GM23338 (cell line): ENCODE results near the gene F13B. TPM values are rescaled to one million over a fixed set of nuclear protein-coding genes. Genes with fewer than 3 reads are reported as not detected.

Source experiments
- ATAC-seq: fragments of 200-7000 bp; cut with Tn5 transposase; 3 replicates; pipeline ENCODE4 v1.9.1; 2020
- DNase-seq: peaks from one replicate; pipeline ENCODE4 v3.0.0-alpha.2; 2015; ENCODE audit warnings: low spot score
- H2AFZ ChIP-seq: fragments of 200-600 bp; sonication (generic); 2 replicates; pipeline ENCODE4 v1.8.0; 2016; ENCODE audit warnings: antibody characterized with exemption, mild to moderate bottlenecking, moderate library complexity
- H3F3A ChIP-seq: fragments of 200-600 bp; sonication (generic); replicated peaks from 2 replicates; pipeline ENCODE4 v1.8.0; 2017; ENCODE audit warnings: antibody characterized with exemption, mixed run types, low read depth
- H3K27ac ChIP-seq: fragments of 200-600 bp; sonication (generic); 2 replicates; pipeline ENCODE4 v1.6.1; 2016; ENCODE audit warnings: low read depth
- H3K27me3 ChIP-seq: fragments of 200-600 bp; sonication (generic); 2 replicates; pipeline ENCODE4 v1.8.0; 2016; ENCODE audit warnings: mild to moderate bottlenecking, mixed run types, moderate library complexity; ENCODE audit not compliant: insufficient read depth
- H3K36me3 ChIP-seq: fragments of 200-600 bp; sonication (generic); 2 replicates; pipeline ENCODE4 v1.8.0; 2016; ENCODE audit warnings: mild to moderate bottlenecking; ENCODE audit not compliant: insufficient read depth
- H3K4me1 ChIP-seq: fragments of 200-600 bp; sonication (generic); 2 replicates; pipeline ENCODE4 v1.8.0; 2016; ENCODE audit warnings: mild to moderate bottlenecking, moderate library complexity; ENCODE audit not compliant: insufficient read depth
- H3K4me2 ChIP-seq: fragments of 200-600 bp; sonication (generic); 2 replicates; pipeline ENCODE4 v1.7.1; 2017; ENCODE audit warnings: mixed run types
- H3K4me3 ChIP-seq: fragments of 200-600 bp; sonication (generic); 2 replicates; pipeline ENCODE4 v1.6.1; 2016; ENCODE audit warnings: mixed run types
- H3K79me2 ChIP-seq: fragments of 200-600 bp; sonication (generic); replicated peaks from 2 replicates; pipeline ENCODE4 v1.8.0; 2017; ENCODE audit warnings: mild to moderate bottlenecking; ENCODE audit not compliant: insufficient read depth
- H3K9me2 ChIP-seq: fragments of 200-600 bp; sonication (generic); 2 replicates; pipeline ENCODE4 v1.8.0; 2017; ENCODE audit not compliant: insufficient read depth
- H4K20me1 ChIP-seq: fragments of 200-600 bp; sonication (generic); replicated peaks from 2 replicates; pipeline ENCODE4 v1.8.0; 2017; ENCODE audit warnings: mild to moderate bottlenecking; ENCODE audit not compliant: insufficient read depth
- H3K27ac Mint-ChIP-seq: 2 replicates; pipeline ENCODE4 v1.8.0; 2020; ENCODE audit warnings: inconsistent platforms, mild to moderate bottlenecking, moderate library complexity, mixed read lengths
- H3K27me3 Mint-ChIP-seq: 3 replicates; pipeline ENCODE4 v1.8.0; 2022; ENCODE audit warnings: low read depth, mild to moderate bottlenecking, moderate library complexity, mixed read lengths, inconsistent platforms; ENCODE audit not compliant: insufficient read depth, poor library complexity
- H3K36me3 Mint-ChIP-seq: 3 replicates; pipeline ENCODE4 v1.8.0; 2021; ENCODE audit warnings: low read depth, mild to moderate bottlenecking, inconsistent platforms, moderate library complexity, mixed read lengths
- H3K4me1 Mint-ChIP-seq: 3 replicates; pipeline ENCODE4 v1.8.0; 2020; ENCODE audit warnings: mild to moderate bottlenecking, inconsistent platforms, mixed read lengths
- H3K4me3 Mint-ChIP-seq: 3 replicates; pipeline ENCODE4 v1.8.0; 2021; ENCODE audit warnings: moderate library complexity, mild to moderate bottlenecking, inconsistent platforms, mixed read lengths
- H3K9me3 Mint-ChIP-seq: 3 replicates; pipeline ENCODE4 v1.8.0; 2020; ENCODE audit warnings: moderate library complexity, mild to moderate bottlenecking, inconsistent platforms, mixed read lengths
- EZH2 ChIP-seq: fragments of 200-600 bp; sonication (generic); IDR thresholded peaks from one replicate; pipeline ENCODE4 v1.8.0; 2017; ENCODE audit warnings: antibody characterized with exemption, mild to moderate bottlenecking, low read depth; ENCODE audit not compliant: unreplicated experiment
- EZH2phosphoT487 ChIP-seq: fragments of 200-600 bp; sonication (generic); IDR thresholded peaks from one replicate; pipeline ENCODE4 v1.8.1; 2018; ENCODE audit warnings: antibody characterized with exemption; ENCODE audit not compliant: unreplicated experiment
- JUNB ChIP-seq: IDR thresholded peaks from one replicate; pipeline ENCODE4 v1.6.1; 2016; ENCODE audit warnings: antibody characterized with exemption; ENCODE audit not compliant: unreplicated experiment
- NANOG ChIP-seq: IDR thresholded peaks from 2 replicates; pipeline ENCODE4 v1.6.1; 2016; ENCODE audit warnings: antibody characterized with exemption, borderline replicate concordance
- POLR2AphosphoS5 ChIP-seq: IDR thresholded peaks from 2 replicates; pipeline ENCODE4 v1.6.1; 2016; ENCODE audit warnings: antibody characterized with exemption, low read depth
- STAT1 ChIP-seq: IDR thresholded peaks from one replicate; pipeline ENCODE4 v1.6.1; 2016; ENCODE audit warnings: antibody characterized with exemption; ENCODE audit not compliant: unreplicated experiment
- ZNF114 ChIP-seq: fragments of 250-450 bp; sonication (Bioruptor Pico); IDR thresholded peaks from 2 replicates; pipeline ENCODE4 v1.5.0; 2020; ENCODE audit warnings: mild to moderate bottlenecking, moderate library complexity
- ZNF331 ChIP-seq: fragments of 250-450 bp; sonication (Bioruptor Pico); IDR thresholded peaks from 2 replicates; pipeline ENCODE4 v1.5.0; 2020; ENCODE audit warnings: low read depth, mild to moderate bottlenecking, moderate library complexity
- polyA plus RNA-seq: library from polyadenylated mRNA; unstranded; fragments of >200 nt; fragmentation: Nextera tagmentation; extraction: Ambion mirVana; gene quantifications from 2 replicates; pipeline ENCODE4 v1.2.1, GENCODE V29; 2016
- total RNA-seq: library from RNA; depleted of rRNA; stranded (reverse); fragments of >200 nt; shearing (Covaris generic); gene quantifications from 2 replicates; pipeline ENCODE4 v1.2.3, GENCODE V29; 2014
- TF ChIP-seq, protein P1 (sequence below), 2 experiments: fragments of 200-600 bp in 1 of 2; sonication (generic) in 1 of 2; conservative IDR thresholded peaks; 2 replicates each; pipeline versions ENCODE4 v1.5.1 to v1.6.1; 2016 to 2017; ENCODE audit warnings: antibody characterized with exemption in 2 of 2, low read depth in 2 of 2, mild to moderate bottlenecking in 2 of 2, moderate library complexity in 1 of 2

The F13B gene
- total and polyA plus RNA-seq, 2 experiments from 2014 or later, result not detected

- Mint-ChIP-seq H3K4me1 (no peaks in the 10 kb centered on the region), H3K9me3 (peaks cover 52% of the 10 kb centered on the region), H3K36me3 (peaks cover 66% of the 10 kb centered on the region), H3K27me3 (peaks cover 4% of the 10 kb centered on the region), H3K4me3 (no peak overlapping the region), H3K27ac (no peak overlapping the region)
- H3K4me2 ChIP-seq, result no peak overlapping the region
- no peak overlapping the region for H3K4me3 ChIP-seq
- no peak overlapping the region for H2AFZ ChIP-seq
- no peak for TF ChIP-seq POLR2AphosphoS5
- no peak for ATAC-seq
- H3K9me2 ChIP-seq, result no peaks in the 10 kb centered on the region
- H3K27ac ChIP-seq, result no peak overlapping the region
- no peaks in the 10 kb centered on the region for H3F3A ChIP-seq
- H3K36me3 ChIP-seq, result peaks cover 44% of the 10 kb centered on the region
- no peaks in the 10 kb centered on the region for H3K79me2 ChIP-seq
- H3K4me1 ChIP-seq, result no peaks in the 10 kb centered on the region
- peak; percentile 14 for DNase-seq
- H3K27me3 ChIP-seq, result no peaks in the 10 kb centered on the region
- H4K20me1 ChIP-seq, result no peaks in the 10 kb centered on the region
Measured at GRCh38 chr1:197081117-197081753, 14.2 kb upstream of the F13B start.

GRCh38 chr1:197080323-197080722, 13.3 kb upstream of the F13B start:
- Mint-ChIP-seq H3K4me3 (no peak overlapping the region), H3K27me3 (peaks cover 4% of the 10 kb centered on the region), H3K9me3 (peaks cover 49% of the 10 kb centered on the region), H3K27ac (no peak overlapping the region), H3K36me3 (peaks cover 57% of the 10 kb centered on the region), H3K4me1 (no peaks in the 10 kb centered on the region)
- no peak for ATAC-seq
- no peak for DNase-seq
- Histone ChIP-seq H3K4me3 (no peak overlapping the region), H2AFZ (no peak overlapping the region), H3K36me3 (peaks cover 35% of the 10 kb centered on the region), H3F3A (no peaks in the 10 kb centered on the region), H3K4me1 (no peaks in the 10 kb centered on the region), H4K20me1 (no peaks in the 10 kb centered on the region), H3K4me2 (no peak overlapping the region), H3K27me3 (no peaks in the 10 kb centered on the region), H3K27ac (no peak overlapping the region), H3K79me2 (no peaks in the 10 kb centered on the region), H3K9me2 (peaks cover 4% of the 10 kb centered on the region; the same call in 1 of the 2 replicates)
- TF ChIP-seq, protein P1, sequence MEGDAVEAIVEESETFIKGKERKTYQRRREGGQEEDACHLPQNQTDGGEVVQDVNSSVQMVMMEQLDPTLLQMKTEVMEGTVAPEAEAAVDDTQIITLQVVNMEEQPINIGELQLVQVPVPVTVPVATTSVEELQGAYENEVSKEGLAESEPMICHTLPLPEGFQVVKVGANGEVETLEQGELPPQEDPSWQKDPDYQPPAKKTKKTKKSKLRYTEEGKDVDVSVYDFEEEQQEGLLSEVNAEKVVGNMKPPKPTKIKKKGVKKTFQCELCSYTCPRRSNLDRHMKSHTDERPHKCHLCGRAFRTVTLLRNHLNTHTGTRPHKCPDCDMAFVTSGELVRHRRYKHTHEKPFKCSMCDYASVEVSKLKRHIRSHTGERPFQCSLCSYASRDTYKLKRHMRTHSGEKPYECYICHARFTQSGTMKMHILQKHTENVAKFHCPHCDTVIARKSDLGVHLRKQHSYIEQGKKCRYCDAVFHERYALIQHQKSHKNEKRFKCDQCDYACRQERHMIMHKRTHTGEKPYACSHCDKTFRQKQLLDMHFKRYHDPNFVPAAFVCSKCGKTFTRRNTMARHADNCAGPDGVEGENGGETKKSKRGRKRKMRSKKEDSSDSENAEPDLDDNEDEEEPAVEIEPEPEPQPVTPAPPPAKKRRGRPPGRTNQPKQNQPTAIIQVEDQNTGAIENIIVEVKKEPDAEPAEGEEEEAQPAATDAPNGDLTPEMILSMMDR (conservative IDR thresholded peaks at IDR 0.05; ENCODE audit: low read depth in 2 of 2), result no peak
- no peak for TF ChIP-seq EZH2
- no peak for TF ChIP-seq STAT1
- TF ChIP-seq EZH2phosphoT487, result no peak
- no peak for TF ChIP-seq POLR2AphosphoS5

DNA sequence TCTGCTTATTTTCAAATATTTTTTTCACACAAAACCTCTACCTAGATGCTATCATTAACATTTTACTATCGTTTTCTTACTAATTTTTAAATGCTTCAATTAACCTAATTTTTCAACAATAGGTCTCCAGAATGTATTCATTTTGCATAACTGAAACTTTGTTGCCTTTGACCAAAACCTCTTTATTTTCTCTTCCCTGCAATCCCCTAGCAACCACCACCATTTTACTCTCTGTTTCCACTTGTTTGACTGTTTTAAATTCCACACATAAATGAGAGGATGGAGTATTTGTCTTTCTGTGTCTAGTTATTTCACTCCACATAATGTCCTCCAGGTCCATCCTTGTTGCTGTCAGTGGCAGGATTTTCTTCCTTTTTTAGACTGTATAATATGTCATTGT, 9.5 kb upstream of the F13B start:
- Mint-ChIP-seq H3K36me3 (peaks cover 19% of the 10 kb centered on the region), H3K4me1 (no peaks in the 10 kb centered on the region), H3K9me3 (peaks cover 18% of the 10 kb centered on the region), H3K27me3 (peaks cover 4% of the 10 kb centered on the region), H3K27ac (no peak overlapping the region), H3K4me3 (no peak overlapping the region)
- H2AFZ ChIP-seq, result no peak overlapping the region
- H4K20me1 ChIP-seq, result no peaks in the 10 kb centered on the region
- no peak for ATAC-seq
- no peak for DNase-seq
- H3K4me2 ChIP-seq, result no peak overlapping the region
- no peak overlapping the region for H3K27ac ChIP-seq
- peaks cover 4% of the 10 kb centered on the region for H3K9me2 ChIP-seq
- H3K4me3 ChIP-seq, result no peak overlapping the region
- H3K4me1 ChIP-seq, result no peaks in the 10 kb centered on the region
- no peaks in the 10 kb centered on the region for H3F3A ChIP-seq
- no peaks in the 10 kb centered on the region for H3K79me2 ChIP-seq
- peaks cover under 1% of the 10 kb centered on the region; the same call in 1 of the 2 replicates for H3K36me3 ChIP-seq
- TF ChIP-seq JUNB (no peak), NANOG (no peak), ZNF114 (CRISPR knock-in tag) (no peak), POLR2AphosphoS5 (no peak), ZNF331 (CRISPR knock-in tag) (no peak)
- TF ChIP-seq, protein P1 (conservative IDR thresholded peaks at IDR 0.05; ENCODE audit: low read depth in 2 of 2), result no peak
- no peaks in the 10 kb centered on the region for H3K27me3 ChIP-seq
